Renal pelvis (tissue), 4 donors: ENCODE results near the gene ZNF354C. TPM values are rescaled to one million over a fixed set of nuclear protein-coding genes. Genes with fewer than 3 reads are reported as not detected.

ENCODE experiments used
- DNase-seq: peaks from one replicate; pipeline ENCODE4 v3.0.0-alpha.2; 2013
- polyA plus RNA-seq, 3 donors: library from polyadenylated mRNA; unstranded; fragments of 120-200 nt; gene quantifications; one replicate each; pipeline ENCODE4 v1.2.1, GENCODE V29; 2013; ENCODE audit not compliant: insufficient read length in 3 of 3

ZNF354C gene
- polyA plus RNA-seq, 3 donors: 15.8 to 16.2 (median 15.9) TPM

- DNase-seq: no peak
Observed at GRCh38 chr5:179124853-179125788, 64.9 kb downstream of the ZNF354C start.

DNA sequence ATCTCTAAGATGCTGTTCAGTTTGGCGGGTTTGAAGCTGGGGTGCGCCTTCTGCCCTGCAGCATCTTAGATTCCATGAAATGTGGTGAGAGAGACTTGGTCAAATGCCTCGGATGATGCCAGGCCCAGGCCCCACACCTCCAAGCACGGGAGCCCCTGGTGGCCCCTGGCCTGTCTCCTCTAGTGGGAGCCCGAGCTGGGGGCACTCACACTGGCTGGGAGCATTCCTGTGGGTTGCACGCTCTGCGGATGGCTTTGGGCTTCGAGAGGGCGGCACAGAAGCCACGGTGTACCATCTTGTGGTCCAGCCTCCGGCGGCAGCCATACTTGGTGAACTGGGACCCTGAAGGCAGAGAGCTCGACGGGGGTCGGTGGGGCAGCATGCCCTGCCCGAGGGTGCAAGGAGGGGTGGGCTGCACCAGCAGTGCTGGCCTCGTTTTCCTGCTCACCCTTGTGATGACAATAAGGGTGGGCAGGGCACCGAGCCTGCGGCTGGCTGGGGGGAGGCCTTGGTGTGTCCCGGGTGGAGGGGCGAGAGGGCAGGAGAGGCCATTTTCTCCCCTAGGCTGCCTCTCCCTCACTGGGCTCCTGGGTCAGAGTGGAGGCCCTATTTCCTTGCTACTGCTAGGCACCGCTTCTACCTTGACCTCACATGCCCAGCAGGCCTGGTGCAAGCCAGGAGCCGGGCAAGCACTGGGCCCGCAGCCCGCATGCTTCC lies 65.8 kb downstream of the ZNF354C start:
- DNase-seq: no peak

GRCh38 chr5:179126506-179126991 lies 66.4 kb downstream of the ZNF354C start:
- no peak for DNase-seq

DNA sequence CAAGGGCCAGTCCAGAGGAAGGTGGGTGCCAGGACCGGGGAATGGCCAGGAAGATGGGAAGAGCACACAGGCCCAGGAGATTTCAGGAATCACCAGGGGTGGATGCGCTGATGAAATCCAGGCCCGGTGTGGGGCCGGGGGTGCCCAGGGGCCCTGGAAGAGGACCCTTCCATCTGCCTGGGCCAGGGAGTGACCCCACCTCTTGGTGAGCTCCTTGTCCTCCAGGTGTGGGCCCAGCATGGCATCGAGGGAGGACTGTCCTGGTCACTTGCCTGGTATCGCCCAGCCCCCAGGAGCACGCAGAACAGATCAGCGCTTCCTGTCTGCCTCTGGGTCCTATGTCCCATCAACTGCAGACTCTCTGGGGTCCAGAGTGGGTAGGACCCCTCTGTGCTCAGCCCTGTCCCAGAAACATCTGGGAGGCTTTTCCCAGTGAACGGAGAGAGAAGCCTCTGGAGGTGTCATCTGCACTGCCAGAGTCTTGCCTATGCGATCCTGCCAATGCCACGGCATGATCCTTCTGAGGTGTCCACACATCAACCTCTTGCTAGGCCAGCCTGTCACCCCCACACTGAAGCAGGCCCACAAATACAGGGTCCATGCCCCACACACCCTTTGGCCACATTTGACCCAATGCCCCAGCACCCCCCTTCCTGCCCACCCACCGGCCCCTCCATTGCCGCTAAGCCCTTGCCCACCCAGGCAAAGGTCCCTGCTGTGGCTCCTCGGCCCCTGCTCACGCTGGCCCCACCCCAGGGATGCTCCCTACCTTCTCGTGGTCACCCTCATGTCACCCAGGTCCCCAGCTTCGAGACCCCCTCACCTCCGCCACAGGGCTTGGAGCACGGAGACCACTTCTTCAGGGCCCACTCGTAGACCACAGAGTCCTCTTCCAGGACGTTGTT lies 67.2 kb downstream of the ZNF354C start:
- no peak for DNase-seq

GRCh38 chr5:179128041-179128365 lies 67.8 kb downstream of the ZNF354C start:
- DNase-seq: no peak

- no peak for DNase-seq
Observed at GRCh38 chr5:179128976-179129375, 68.8 kb downstream of the ZNF354C start.

DNA sequence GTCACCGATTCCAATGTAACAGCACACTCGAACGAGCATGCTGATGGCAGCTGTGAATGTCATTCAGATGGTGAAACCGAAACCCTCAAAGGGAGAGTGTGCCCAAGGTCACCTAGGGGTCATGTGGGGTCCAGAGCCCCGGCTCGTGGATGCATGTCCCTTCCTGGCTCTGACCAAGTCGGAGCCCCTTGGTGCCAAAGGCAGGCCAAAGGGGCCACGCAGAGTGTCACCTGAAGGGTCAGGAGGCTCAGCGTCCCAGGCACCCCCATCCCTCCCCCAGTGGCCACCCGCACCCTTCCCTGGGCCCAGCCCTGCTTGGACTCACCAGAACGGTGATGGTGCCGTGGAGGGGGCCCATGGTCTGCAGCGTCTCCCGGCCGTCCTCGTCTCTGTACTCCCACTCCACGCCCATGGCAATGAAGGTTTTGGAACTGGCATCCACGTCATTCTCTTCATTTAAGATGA lies 69.5 kb downstream of the ZNF354C start:
- DNase-seq: no peak

GRCh38 chr5:179130101-179130681 lies 70.0 kb downstream of the ZNF354C start:
- DNase-seq: no peak

- DNase-seq: no peak
Observed at GRCh38 chr5:179131321-179131835, 71.2 kb downstream of the ZNF354C start.

- DNase-seq: no peak
Observed at GRCh38 chr5:179131886-179132585, 71.9 kb downstream of the ZNF354C start.

- no peak for DNase-seq
Observed at GRCh38 chr5:179132586-179133355, 72.6 kb downstream of the ZNF354C start.

Other genes starting within 250 kb of the ZNF354C start
- 10 to 100 TPM; 19.8 to 32.3 (median 28.2) TPM for gene ZNF354B, start 200.4 kb upstream of the ZNF354C start, polyA plus RNA-seq
- gene ZFP2, start 164.5 kb upstream of the ZNF354C start, polyA plus RNA-seq: 1 to 10 TPM; 6.1 to 8.3 (median 7.7) TPM
- 10 to 100 TPM in 1 of 3 donors, 1 to 10 TPM in 2; 6.0 to 10.3 (median 9.2) TPM for gene ZNF454, start 119.2 kb upstream of the ZNF354C start, polyA plus RNA-seq
- gene GRM6, start 65.1 kb upstream of the ZNF354C start, polyA plus RNA-seq: 1 to 10 TPM in 2 of 3 donors, under 1 TPM in 1; 0.74 to 2.1 (median 1.7) TPM
- gene ZNF879, start 36.6 kb upstream of the ZNF354C start, polyA plus RNA-seq: 1 to 10 TPM; 8.0 to 8.6 (median 8.5) TPM